AG04449 (cell line): ENCODE results near the gene VKORC1.
"Not testable (repeated sequence)": the region's sequence is repeated elsewhere in the genome, so short reads cannot be mapped to it uniquely, and the experiment has no call there.

Experiments used
- CTCF ChIA-PET: fragments of 350-600 bp; formaldehyde crosslinking; extraction: SDS; loops from one replicate; lab custom pipeline; 2021; ENCODE audit warnings: antibody characterized with exemption; lab: Yijun Ruan, JAX
- POLR2A ChIA-PET: fragments of 400-600, 350-600 bp; formaldehyde crosslinking; extraction: SDS; loops from one replicate; lab custom pipeline; 2020; ENCODE audit warnings: antibody characterized with exemption, inconsistent platforms; lab: Yijun Ruan, JAX
- DNase-seq: peaks from one replicate; pipeline ENCODE4 v3.0.0-alpha.2; 2010; ENCODE audit warnings: low read depth, low spot score
- H3K4me3 ChIP-seq: 2 replicates; pipeline ENCODE4 v1.5.1; 2011; ENCODE audit warnings: low read depth, mild to moderate bottlenecking, control low read depth, low read length
- TF ChIP-seq, protein P1 (sequence below): IDR thresholded peaks from one replicate; pipeline ENCODE4 v1.5.1; 2011; ENCODE audit warnings: mild to moderate bottlenecking, moderate library complexity, low read length, control low read depth, inconsistent platforms; ENCODE audit not compliant: insufficient read depth; ENCODE audit errors: missing control alignments

The VKORC1 gene

DNA sequence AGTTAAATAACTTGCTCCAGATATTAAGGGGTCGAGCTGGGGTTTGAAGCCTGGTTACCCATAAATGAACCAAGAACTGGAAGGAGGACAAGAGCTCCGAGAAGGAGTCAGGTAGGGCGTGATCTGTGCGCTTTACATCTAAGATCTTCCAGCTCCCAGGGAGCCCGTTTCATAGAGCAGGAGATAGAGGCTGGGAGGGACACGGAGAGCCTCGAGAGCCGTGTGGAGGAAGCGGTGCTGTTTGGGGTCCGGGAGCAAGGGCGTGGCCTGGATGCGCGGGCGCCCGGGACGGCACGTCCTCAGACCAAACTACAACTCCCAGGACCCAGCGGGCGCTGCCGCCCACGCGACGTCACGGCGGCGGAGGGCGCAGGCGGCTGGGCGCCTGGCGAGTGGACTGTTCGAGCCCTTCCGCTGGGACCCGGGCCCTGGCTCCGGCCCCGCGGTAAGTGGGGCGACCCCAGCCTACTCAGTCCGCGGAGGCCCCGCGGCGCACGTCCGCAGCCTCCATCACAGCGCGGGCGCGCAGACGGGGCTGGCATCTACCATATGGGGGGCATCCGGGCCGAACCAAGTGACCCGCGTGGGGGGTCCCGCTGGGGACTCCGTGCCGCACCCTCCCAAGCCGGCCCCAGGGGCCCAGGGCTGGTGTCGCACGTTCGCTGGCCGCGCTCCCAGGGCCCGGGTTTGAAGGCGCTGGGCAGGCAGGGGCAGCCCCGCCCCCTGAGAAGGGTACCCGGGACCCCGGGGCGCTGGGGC is 13.6 kb upstream of the VKORC1 start, which contains the start of gene BCKDK:
Gene BCKDK, plus strand, starts transcription at position 352 of the 759 bp plus-strand sequence. CDS start 838 bp downstream, outside the sequence.
- ChIA-PET CTCF (interaction anchor here (2.3 kb wide), 1 partner anchor 11 kb away, joined by 18 read pairs; the partner anchor contains the start of gene VKORC1), POLR2A (interaction anchor here (2.3 kb wide), 1 partner anchor 9 kb away, joined by 9 read pairs; the partner anchor contains the start of gene KAT8)
- peak within 1 kb of the TSS; percentile 77 for H3K4me3 ChIP-seq
- DNase-seq, result no peak
- TF ChIP-seq, protein P1, sequence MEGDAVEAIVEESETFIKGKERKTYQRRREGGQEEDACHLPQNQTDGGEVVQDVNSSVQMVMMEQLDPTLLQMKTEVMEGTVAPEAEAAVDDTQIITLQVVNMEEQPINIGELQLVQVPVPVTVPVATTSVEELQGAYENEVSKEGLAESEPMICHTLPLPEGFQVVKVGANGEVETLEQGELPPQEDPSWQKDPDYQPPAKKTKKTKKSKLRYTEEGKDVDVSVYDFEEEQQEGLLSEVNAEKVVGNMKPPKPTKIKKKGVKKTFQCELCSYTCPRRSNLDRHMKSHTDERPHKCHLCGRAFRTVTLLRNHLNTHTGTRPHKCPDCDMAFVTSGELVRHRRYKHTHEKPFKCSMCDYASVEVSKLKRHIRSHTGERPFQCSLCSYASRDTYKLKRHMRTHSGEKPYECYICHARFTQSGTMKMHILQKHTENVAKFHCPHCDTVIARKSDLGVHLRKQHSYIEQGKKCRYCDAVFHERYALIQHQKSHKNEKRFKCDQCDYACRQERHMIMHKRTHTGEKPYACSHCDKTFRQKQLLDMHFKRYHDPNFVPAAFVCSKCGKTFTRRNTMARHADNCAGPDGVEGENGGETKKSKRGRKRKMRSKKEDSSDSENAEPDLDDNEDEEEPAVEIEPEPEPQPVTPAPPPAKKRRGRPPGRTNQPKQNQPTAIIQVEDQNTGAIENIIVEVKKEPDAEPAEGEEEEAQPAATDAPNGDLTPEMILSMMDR, result no peak

DNA sequence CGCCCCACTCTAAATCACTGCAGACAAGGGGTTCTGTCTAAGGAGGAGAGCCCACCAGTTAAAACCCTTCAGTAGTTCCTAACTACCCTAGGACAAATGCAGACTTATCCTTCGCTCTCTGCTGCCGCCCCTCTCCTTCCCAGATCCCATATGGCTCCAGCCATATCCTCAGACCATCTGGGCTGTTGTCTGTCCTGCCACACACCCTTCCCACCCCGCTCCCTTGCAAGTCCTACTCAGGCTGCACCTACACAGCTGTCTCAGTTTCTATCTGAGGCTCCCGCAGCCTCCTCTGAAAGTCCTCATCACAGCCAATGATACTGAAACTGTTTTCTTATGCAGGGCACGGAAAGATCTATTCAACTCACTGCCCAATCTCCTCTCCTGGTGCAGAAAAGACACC is 12.9 kb upstream of the VKORC1 start:
- ChIA-PET POLR2A (interaction anchor here (2.3 kb wide), 1 partner anchor 10 kb away, joined by 9 read pairs; the partner anchor contains the start of gene KAT8), CTCF (interaction anchor here (2.3 kb wide), 1 partner anchor 10 kb away, joined by 18 read pairs; the partner anchor contains the start of gene VKORC1)
- TF ChIP-seq, protein P1, result no peak
- peak overlapping the region; percentile 77; the same call in 1 of the 2 replicates for H3K4me3 ChIP-seq
- no peak for DNase-seq

- TF ChIP-seq, protein P1, result no peak
- no peak overlapping the region for H3K4me3 ChIP-seq
- ChIA-PET CTCF (interaction anchor here (2.3 kb wide), 1 partner anchor 10 kb away, joined by 18 read pairs; the partner anchor contains the start of gene VKORC1), POLR2A (no interaction called here)
- DNase-seq, result no peak
Observed at GRCh38 chr16:31106509-31107464, 12.2 kb upstream of the VKORC1 start.

- ChIA-PET POLR2A (no interaction called here), CTCF (no interaction called here)
- DNase-seq, result no peak
- H3K4me3 ChIP-seq, result no peak overlapping the region
- TF ChIP-seq, protein P1, result peak; percentile 88
Observed at GRCh38 chr16:31105677-31106213, 11.1 kb upstream of the VKORC1 start.

DNA sequence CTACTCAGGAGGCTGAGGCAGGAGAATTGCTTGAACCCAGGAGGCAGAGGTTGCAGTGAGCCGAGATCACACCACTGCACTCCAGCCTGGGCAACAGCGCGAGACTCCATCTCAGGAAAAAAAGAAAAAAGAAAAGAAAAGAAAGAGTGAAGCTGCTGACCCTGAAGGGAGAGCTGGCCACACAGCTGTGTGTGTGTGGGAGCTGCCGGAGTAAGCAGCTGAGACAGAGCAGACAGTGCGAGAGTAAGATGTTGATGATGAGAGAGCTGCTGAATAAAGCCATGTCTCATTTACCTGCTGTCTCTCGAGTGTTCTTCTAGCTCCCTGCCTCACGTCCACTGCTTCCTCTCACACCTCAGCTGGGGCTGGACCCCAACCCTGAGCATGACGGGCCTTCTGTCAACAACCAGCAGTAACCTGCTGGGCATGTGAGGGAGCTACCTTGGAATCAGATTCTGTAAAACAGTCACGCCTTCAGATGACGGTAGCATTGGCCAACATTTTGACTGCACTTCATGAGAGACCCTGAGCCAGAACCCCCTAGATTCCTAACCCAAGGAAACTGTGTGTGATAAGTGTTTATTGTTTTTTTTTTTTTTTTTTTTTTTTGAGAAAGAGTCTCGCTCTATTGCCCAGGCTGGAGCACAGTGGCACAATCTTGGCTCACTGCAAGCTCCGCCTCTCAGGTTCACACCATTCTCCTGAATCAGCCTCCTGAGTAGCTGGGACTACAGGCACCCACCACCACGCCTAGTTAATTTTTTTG is 6.5 kb upstream of the VKORC1 start:
- ChIA-PET POLR2A (interaction anchor here (1.1 to 2.7 kb wide), 3 partner anchors 14 to 79 kb away, joined by 4 to 6 read pairs (median 6); partner anchors contain the start of genes FUS and KAT8), CTCF (interaction anchor here (1.6 to 14.7 kb wide), 4 partner anchors 12 to 147 kb away, joined by 3 to 141 read pairs (median 12); partner anchors contain the start of genes HSD3B7 and PRSS53)
- not testable (repeated sequence) for H3K4me3 ChIP-seq, DNase-seq
